GM12891 (cell line): ENCODE data around the gene ANKS1B.

Experiments
- POLR2A ChIP-seq: IDR thresholded peaks from 2 replicates; pipeline ENCODE4 v1.6.1; 2011; ENCODE audit warnings: low read depth, low read length, control low read depth
- POLR2AphosphoS5 ChIP-seq: IDR thresholded peaks from 2 replicates; pipeline ENCODE4 v1.6.1; 2011; ENCODE audit warnings: low read depth, low read length, control low read depth
- TAF1 ChIP-seq: IDR thresholded peaks from 2 replicates; pipeline ENCODE4 v1.6.1; 2011; ENCODE audit warnings: low read depth, low read length, control low read depth

GRCh38 chr12:99596762-99597161 lies 388.0 kb downstream of the ANKS1B start:
- TF ChIP-seq POLR2AphosphoS5 (no peak), POLR2A (no peak), TAF1 (no peak)
